Activated CD4-positive, alpha-beta T cell treated with anti-CD3 and anti-CD28 coated beads, Interleukin-2, amount 50 U/mL, for 4 hours (primary cell): ENCODE measurements around the gene PGAP6.
"Not testable (repeated sequence)": the region's sequence is repeated elsewhere in the genome, so short reads cannot be mapped to it uniquely, and the experiment has no call there.

ENCODE experiments used
- DNase-seq, 2 experiments: peaks; one replicate each; pipeline ENCODE4 v3.0.0-alpha.2; 2020

PGAP6 gene

GRCh38 chr16:346587-346986, 35.2 kb downstream of the PGAP6 start:
- no peak for DNase-seq

GRCh38 chr16:345772-346171, 36.0 kb downstream of the PGAP6 start:
- DNase-seq = no peak

- DNase-seq = no peak
These were observed 39.1 kb downstream of the PGAP6 start for GRCh38 chr16:342455-343213.

GRCh38 chr16:341974-342336, 39.8 kb downstream of the PGAP6 start:
- not testable (repeated sequence) for DNase-seq

- DNase-seq = not testable (repeated sequence)
These were observed 40.4 kb downstream of the PGAP6 start for GRCh38 chr16:341095-341973.

GRCh38 chr16:340370-341091, 41.2 kb downstream of the PGAP6 start:
- DNase-seq = no peak

- no peak for DNase-seq
These were observed 42.1 kb downstream of the PGAP6 start for GRCh38 chr16:339680-340079.

- no peak for DNase-seq
These were observed 43.7 kb downstream of the PGAP6 start for GRCh38 chr16:337975-338575.

- DNase-seq = no peak
These were observed 44.3 kb downstream of the PGAP6 start for GRCh38 chr16:337437-337836.

GRCh38 chr16:336269-336668, 45.5 kb downstream of the PGAP6 start:
- DNase-seq = no peak

- DNase-seq = not testable (repeated sequence)
These were observed 46.7 kb downstream of the PGAP6 start for GRCh38 chr16:334861-335632.

- DNase-seq = not testable (repeated sequence)
These were observed 47.5 kb downstream of the PGAP6 start for GRCh38 chr16:334164-334832.

- DNase-seq = no peak
These were observed 48.2 kb downstream of the PGAP6 start for GRCh38 chr16:333406-334094.

- not testable (repeated sequence) for DNase-seq
These were observed 50.5 kb downstream of the PGAP6 start for GRCh38 chr16:331181-331814.

- no peak for DNase-seq
These were observed 51.0 kb downstream of the PGAP6 start for GRCh38 chr16:330741-331140.

GRCh38 chr16:325375-326145, 56.2 kb downstream of the PGAP6 start:
- no peak for DNase-seq

GRCh38 chr16:324451-325334, 57.1 kb downstream of the PGAP6 start:
- DNase-seq = peak; percentile 31 to 44

GRCh38 chr16:324201-324450, 57.7 kb downstream of the PGAP6 start:
- DNase-seq = no peak
